K562 (cell line): ENCODE measurements around the gene RAB5A. TPM values are rescaled to one million over a fixed set of nuclear protein-coding genes. Genes with fewer than 3 reads are reported as not detected.
A peak's percentile ranks its signal among the peaks of the same experiment; 100 is the strongest.

Experiments
- C11orf30 ChIP-seq: fragments of 450-650 bp; IDR thresholded peaks from 2 replicates; pipeline ENCODE4 v1.6.1; 2016; ENCODE audit warnings: low read depth, mild to moderate bottlenecking
- JUN ChIP-seq, 2 experiments: sonication (generic) in 1 of 2; formaldehyde crosslinking in 1 of 2; IDR thresholded peaks; 2 replicates each; pipeline versions ENCODE4 v1.6.1 to v1.8.0; 2012 to 2022; ENCODE audit warnings: borderline replicate concordance in 2 of 2, mild to moderate bottlenecking in 2 of 2, improper control_type of control experiment in 1 of 2, low read depth in 1 of 2, low read length in 1 of 2, missing genetic modification reagents in 1 of 2
- KDM1A ChIP-seq, 2 experiments: fragments of 450-650 bp; IDR thresholded peaks; 2 replicates each; pipeline ENCODE4 v1.6.1; 2016; ENCODE audit warnings: mild to moderate bottlenecking in 2 of 2
- MCM2 ChIP-seq: fragments of 450-650 bp; IDR thresholded peaks from 2 replicates; pipeline ENCODE4 v1.6.1; 2017; ENCODE audit warnings: low read depth, mild to moderate bottlenecking
- ZNF347 ChIP-seq: fragments of 450-650 bp; formaldehyde crosslinking; IDR thresholded peaks from 2 replicates; pipeline ENCODE4 v1.4.0; 2020; ENCODE audit warnings: low read depth, mild to moderate bottlenecking, moderate library complexity
- polyA plus RNA-seq, 8 experiments: library from polyadenylated mRNA; depleted of rRNA in 4 of 8; stranded (reverse) in 5 of 8; unstranded in 3 of 8; fragments of >200 nt; fragmentation: Nextera tagmentation in 2 of 8; fragmentation: Illumina TruSeq in 1 of 8; extraction: Ambion mirVana in 2 of 8; extraction: Trizol in 1 of 8; gene quantifications; 2 replicates each; pipeline versions ENCODE4 v1.2.1 to v1.2.3, GENCODE V29; 2011 to 2014; ENCODE audit warnings: inconsistent platforms in 1 of 8, missing spikeins in 1 of 8
- total RNA-seq, 7 experiments: library from RNA; depleted of rRNA in 6 of 7; stranded (reverse); fragments of >200 nt in 6 of 7; fragmentation: Illumina TruSeq in 2 of 7; extraction: Trizol in 2 of 7; gene quantifications; 2 replicates each; pipeline versions ENCODE4 v1.2.1 to v1.2.3, GENCODE V29; 2011 to 2021; ENCODE audit warnings: low replicate concordance in 1 of 7
- TF ChIP-seq, protein P1 (sequence below): fragments of 250-450 bp; sonication (Bioruptor Pico); IDR thresholded peaks from 2 replicates; pipeline ENCODE4 v1.8.0; 2021; ENCODE audit warnings: moderate library complexity, mild to moderate bottlenecking, inconsistent platforms
- TF ChIP-seq, protein P2 (sequence below), 2 experiments: fragments of 450-650 bp; IDR thresholded peaks; 2 replicates each; pipeline ENCODE4 v1.6.1; 2016; ENCODE audit warnings: mild to moderate bottlenecking in 2 of 2, borderline replicate concordance in 1 of 2, low read depth in 1 of 2, moderate library complexity in 1 of 2
- TF ChIP-seq, protein P3 (sequence below): fragments of 250-450 bp; sonication (Bioruptor Pico); IDR thresholded peaks from 2 replicates; pipeline ENCODE4 v1.4.0; 2020; ENCODE audit warnings: mild to moderate bottlenecking
- TF ChIP-seq, protein P4 (sequence below): fragments of 450-650 bp; IDR thresholded peaks from 2 replicates; pipeline ENCODE4 v1.6.1; 2016; ENCODE audit warnings: antibody characterized with exemption
- TF ChIP-seq, protein P5 (sequence below): sonication (generic); formaldehyde crosslinking; IDR thresholded peaks from 2 replicates; pipeline ENCODE4 v1.8.0; 2022; ENCODE audit warnings: mild to moderate bottlenecking, missing genetic modification reagents, borderline replicate concordance

Gene RAB5A
- total and polyA plus RNA-seq, 9 of the 15 experiments (the other 6 are each of a cell fraction or from before 2014, with no cell fraction given): 28.3 to 64.2 (median 49.0) TPM

DNA sequence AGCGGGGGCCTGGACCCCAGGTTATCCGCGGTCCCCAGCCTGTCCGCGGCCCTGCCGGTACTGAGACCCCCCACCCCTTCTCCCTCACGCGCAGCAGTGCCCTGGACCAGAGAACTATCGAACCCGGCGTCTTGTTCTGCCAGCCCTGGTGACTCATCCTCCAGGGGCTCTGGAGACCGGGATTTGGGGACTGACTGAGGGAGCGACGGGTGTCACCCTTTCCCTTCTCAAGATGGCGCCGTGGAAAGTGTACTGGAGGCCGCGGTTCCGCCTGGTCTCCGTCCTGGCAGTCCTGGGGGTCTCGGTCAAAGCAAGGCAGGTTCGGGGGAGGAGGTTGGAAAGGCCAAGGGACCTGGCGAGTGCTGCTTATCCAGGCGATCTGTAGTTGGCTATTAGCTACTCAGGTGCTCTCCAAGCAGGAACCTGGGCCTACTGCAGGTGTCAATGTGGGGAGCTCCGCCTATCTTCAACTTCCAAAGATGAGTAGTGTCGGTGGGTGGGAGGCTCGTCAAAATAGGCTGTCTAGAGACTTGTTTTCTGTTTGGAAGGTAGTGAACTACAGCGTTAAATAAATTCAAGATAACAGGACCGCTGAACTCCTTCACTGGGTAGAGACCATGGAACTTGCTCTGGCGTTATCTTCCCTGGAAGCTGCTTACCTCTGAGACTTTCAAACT, 790 bp downstream of the RAB5A start (continued):
- TF ChIP-seq MCM2: no peak
- no peak for TF ChIP-seq KDM1A (IDR thresholded peaks at IDR 0.05)
- TF ChIP-seq, protein P1, sequence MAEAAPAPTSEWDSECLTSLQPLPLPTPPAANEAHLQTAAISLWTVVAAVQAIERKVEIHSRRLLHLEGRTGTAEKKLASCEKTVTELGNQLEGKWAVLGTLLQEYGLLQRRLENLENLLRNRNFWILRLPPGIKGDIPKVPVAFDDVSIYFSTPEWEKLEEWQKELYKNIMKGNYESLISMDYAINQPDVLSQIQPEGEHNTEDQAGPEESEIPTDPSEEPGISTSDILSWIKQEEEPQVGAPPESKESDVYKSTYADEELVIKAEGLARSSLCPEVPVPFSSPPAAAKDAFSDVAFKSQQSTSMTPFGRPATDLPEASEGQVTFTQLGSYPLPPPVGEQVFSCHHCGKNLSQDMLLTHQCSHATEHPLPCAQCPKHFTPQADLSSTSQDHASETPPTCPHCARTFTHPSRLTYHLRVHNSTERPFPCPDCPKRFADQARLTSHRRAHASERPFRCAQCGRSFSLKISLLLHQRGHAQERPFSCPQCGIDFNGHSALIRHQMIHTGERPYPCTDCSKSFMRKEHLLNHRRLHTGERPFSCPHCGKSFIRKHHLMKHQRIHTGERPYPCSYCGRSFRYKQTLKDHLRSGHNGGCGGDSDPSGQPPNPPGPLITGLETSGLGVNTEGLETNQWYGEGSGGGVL (CRISPR knock-in tag): no peak
- TF ChIP-seq, protein P2, sequence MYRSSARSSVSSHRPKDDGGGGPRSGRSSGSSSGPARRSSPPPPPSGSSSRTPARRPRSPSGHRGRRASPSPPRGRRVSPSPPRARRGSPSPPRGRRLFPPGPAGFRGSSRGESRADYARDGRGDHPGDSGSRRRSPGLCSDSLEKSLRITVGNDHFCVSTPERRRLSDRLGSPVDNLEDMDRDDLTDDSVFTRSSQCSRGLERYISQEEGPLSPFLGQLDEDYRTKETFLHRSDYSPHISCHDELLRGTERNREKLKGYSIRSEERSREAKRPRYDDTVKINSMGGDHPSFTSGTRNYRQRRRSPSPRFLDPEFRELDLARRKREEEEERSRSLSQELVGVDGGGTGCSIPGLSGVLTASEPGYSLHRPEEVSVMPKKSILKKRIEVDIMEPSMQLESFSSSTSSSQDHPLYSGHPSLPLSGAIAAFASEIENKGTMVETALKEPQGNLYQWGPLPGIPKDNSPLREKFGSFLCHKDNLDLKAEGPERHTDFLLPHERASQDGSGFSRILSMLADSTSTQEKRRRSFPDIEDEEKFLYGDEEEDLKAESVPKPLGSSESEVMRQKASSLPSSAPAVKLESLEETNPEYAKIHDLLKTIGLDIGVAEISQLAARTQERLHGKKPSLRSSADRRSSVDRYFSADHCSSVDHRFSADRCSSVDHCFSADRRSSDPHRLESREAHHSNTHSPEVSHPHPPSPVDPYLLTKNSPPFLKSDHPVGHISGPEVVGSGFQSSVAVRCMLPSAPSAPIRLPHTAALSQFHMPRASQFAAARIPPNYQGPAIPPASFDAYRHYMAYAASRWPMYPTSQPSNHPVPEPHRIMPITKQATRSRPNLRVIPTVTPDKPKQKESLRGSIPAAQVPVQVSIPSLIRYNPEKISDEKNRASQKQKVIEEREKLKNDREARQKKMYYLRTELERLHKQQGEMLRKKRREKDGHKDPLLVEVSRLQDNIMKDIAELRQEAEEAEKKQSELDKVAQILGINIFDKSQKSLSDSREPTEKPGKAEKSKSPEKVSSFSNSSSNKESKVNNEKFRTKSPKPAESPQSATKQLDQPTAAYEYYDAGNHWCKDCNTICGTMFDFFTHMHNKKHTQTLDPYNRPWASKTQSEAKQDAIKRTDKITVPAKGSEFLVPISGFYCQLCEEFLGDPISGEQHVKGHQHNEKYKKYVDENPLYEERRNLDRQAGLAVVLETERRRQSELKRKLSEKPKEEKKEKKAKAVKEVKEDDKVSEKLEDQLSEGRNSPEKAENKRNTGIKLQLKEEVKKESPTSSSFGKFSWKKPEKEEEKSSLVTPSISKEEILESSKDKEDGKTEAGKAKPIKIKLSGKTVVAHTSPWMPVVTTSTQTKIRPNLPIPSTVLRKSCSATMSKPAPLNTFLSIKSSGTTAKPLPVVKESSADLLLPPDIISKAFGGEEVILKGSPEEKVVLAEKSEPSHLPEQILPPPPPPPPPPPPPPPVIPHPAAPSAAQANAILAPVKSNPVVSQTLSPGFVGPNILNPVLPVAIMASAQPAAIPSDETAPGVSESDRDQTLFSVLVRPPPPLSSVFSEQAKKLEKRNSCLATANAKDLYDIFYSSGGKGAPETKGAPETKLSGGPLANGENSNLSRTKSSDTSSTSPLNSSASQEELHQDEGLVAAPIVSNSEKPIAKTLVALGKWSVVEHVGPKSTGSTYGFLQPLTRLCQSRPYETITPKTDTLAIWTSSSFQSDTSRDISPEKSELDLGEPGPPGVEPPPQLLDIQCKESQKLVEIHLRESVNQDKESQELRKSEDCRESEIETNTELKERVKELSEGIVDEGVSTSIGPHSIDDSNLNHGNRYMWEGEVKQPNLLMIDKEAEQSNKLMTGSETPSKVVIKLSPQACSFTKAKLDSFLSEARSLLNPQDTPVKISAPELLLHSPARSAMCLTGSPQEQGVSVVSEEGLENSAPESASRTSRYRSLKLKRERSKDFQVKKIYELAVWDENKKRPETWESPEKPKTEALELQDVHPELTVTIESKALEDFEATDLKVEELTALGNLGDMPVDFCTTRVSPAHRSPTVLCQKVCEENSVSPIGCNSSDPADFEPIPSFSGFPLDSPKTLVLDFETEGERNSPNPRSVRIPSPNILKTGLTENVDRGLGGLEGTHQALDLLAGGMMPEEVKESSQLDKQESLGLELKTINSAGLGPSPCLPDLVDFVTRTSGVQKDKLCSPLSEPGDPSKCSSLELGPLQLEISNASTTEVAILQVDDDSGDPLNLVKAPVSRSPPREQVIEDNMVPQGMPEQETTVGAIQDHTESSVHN (IDR thresholded peaks at IDR 0.05; ENCODE audit: borderline replicate concordance in 1 of 2, low read depth in 1 of 2): no peak
- TF ChIP-seq C11orf30: no peak
- TF ChIP-seq, protein P3, sequence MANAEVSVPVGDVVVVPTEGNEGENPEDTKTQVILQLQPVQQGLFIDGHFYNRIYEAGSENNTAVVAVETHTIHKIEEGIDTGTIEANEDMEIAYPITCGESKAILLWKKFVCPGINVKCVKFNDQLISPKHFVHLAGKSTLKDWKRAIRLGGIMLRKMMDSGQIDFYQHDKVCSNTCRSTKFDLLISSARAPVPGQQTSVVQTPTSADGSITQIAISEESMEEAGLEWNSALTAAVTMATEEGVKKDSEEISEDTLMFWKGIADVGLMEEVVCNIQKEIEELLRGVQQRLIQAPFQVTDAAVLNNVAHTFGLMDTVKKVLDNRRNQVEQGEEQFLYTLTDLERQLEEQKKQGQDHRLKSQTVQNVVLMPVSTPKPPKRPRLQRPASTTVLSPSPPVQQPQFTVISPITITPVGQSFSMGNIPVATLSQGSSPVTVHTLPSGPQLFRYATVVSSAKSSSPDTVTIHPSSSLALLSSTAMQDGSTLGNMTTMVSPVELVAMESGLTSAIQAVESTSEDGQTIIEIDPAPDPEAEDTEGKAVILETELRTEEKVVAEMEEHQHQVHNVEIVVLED (CRISPR knock-in tag): no peak
- TF ChIP-seq, protein P4, sequence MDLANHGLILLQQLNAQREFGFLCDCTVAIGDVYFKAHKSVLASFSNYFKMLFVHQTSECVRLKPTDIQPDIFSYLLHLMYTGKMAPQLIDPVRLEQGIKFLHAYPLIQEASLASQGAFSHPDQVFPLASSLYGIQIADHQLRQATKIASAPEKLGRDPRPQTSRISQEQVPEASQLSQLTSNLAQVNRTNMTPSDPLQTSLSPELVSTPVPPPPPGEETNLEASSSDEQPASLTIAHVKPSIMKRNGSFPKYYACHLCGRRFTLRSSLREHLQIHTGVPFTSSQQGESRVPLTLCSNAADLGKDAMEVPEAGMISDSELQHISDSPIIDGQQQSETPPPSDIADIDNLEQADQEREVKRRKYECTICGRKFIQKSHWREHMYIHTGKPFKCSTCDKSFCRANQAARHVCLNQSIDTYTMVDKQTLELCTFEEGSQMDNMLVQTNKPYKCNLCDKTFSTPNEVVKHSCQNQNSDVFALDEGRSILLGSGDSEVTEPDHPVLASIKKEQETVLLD: no peak
- peak; percentile 72; the same call in 1 of the 2 replicates for TF ChIP-seq JUN (IDR thresholded peaks at IDR 0.05; ENCODE audit: borderline replicate concordance, low read depth, low read length)
- TF ChIP-seq JUN (CRISPR knock-in tag; IDR thresholded peaks at IDR 0.05; ENCODE audit: borderline replicate concordance): no peak
- TF ChIP-seq, protein P5, sequence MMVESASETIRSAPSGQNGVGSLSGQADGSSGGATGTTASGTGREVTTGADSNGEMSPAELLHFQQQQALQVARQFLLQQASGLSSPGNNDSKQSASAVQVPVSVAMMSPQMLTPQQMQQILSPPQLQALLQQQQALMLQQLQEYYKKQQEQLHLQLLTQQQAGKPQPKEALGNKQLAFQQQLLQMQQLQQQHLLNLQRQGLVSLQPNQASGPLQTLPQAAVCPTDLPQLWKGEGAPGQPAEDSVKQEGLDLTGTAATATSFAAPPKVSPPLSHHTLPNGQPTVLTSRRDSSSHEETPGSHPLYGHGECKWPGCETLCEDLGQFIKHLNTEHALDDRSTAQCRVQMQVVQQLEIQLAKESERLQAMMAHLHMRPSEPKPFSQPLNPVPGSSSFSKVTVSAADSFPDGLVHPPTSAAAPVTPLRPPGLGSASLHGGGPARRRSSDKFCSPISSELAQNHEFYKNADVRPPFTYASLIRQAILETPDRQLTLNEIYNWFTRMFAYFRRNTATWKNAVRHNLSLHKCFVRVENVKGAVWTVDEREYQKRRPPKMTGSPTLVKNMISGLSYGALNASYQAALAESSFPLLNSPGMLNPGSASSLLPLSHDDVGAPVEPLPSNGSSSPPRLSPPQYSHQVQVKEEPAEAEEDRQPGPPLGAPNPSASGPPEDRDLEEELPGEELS (CRISPR knock-in tag): no peak; the same call in none of the 2 replicates
- TF ChIP-seq ZNF347 (CRISPR knock-in tag): no peak
